Kidney (tissue), 14 donors: ENCODE results near the gene NUSAP1. TPM values are rescaled to one million over a fixed set of nuclear protein-coding genes. Genes with fewer than 3 reads are reported as not detected.
"Not testable (repeated sequence)": the region's sequence is repeated elsewhere in the genome, so short reads cannot be mapped to it uniquely, and the experiment has no call there.

Experiments
- DNase-seq, 5 donors: peaks; one replicate each; pipeline ENCODE4 v3.0.0-alpha.2; 2013 to 2020
- FAIRE-seq: peaks from 2 replicates; lab custom pipeline; 2012; peaks lifted over from hg19 to GRCh38; lab: Jason Lieb, UNC
- H3K27ac ChIP-seq, 2 donors: one replicate each; pipeline ENCODE4 v1.7.0; 2013; ENCODE audit warnings: low read depth in 2 of 2, low read length in 2 of 2, inconsistent platforms in 1 of 2
- H3K27me3 ChIP-seq: one replicate; pipeline ENCODE4 v1.7.1; 2013; ENCODE audit warnings: low read length, inconsistent platforms; ENCODE audit not compliant: control insufficient read depth, insufficient read depth
- H3K36me3 ChIP-seq, 3 donors: one replicate each; pipeline versions ENCODE4 v1.7.0 to v1.7.1; 2013; ENCODE audit warnings: low read length in 3 of 3, control low read depth in 1 of 3, inconsistent platforms in 1 of 3; ENCODE audit not compliant: insufficient read depth in 3 of 3, control insufficient read depth in 2 of 3
- H3K4me1 ChIP-seq, 3 donors: one replicate each; pipeline versions ENCODE4 v1.7.0 to v1.7.1; 2013; ENCODE audit warnings: low read length in 3 of 3, inconsistent platforms in 1 of 3, low read depth in 1 of 3; ENCODE audit not compliant: control insufficient read depth in 2 of 3, insufficient read depth in 2 of 3
- H3K4me3 ChIP-seq, 3 donors: one replicate each; pipeline versions ENCODE4 v1.7.0 to v1.8.1; 2013; ENCODE audit warnings: low read length in 3 of 3, control low read depth in 1 of 3, inconsistent platforms in 1 of 3
- H3K9ac ChIP-seq, 3 donors: one replicate each; pipeline versions ENCODE4 v1.7.0 to v1.7.1; 2013; ENCODE audit warnings: low read length in 3 of 3, control low read depth in 1 of 3, inconsistent platforms in 1 of 3
- H3K9me3 ChIP-seq, 3 donors: one replicate each; pipeline versions ENCODE4 v1.7.0 to v1.7.1; 2013; ENCODE audit warnings: low read length in 3 of 3, control low read depth in 1 of 3, inconsistent platforms in 1 of 3; ENCODE audit not compliant: control insufficient read depth in 2 of 3, insufficient read depth in 1 of 3
- CTCF ChIP-seq: IDR thresholded peaks from 3 replicates; pipeline ENCODE4 v1.5.1; 2012; ENCODE audit warnings: mild to moderate bottlenecking, moderate library complexity, borderline replicate concordance; ENCODE audit not compliant: insufficient read depth; ENCODE audit errors: extremely low read depth
- intact Hi-C: fragments of 100-400 bp; cut with DNase I; formaldehyde crosslinking; loops from one replicate; pipeline ENCODE4 v1.11.1; 2022
- polyA plus RNA-seq: library from polyadenylated mRNA; stranded (reverse); fragments of 350-450 nt; fragmentation: Illumina TruSeq; extraction: RNeasy Lipid Tissue Mini Kit (QIAGEN cat#74804); gene quantifications from one replicate; pipeline ENCODE4 v1.2.3, GENCODE V29; 2014; ENCODE audit warnings: low read depth, low replicate concordance; ENCODE audit not compliant: insufficient read depth
- total RNA-seq: library from RNA; stranded (reverse); fragmentation: NEBNext Ultra II Directional; extraction: Animal tissue kit (Norgen Biotek cat#: 25700); gene quantifications from one replicate; pipeline ENCODE4 v1.2.1, GENCODE V29; 2021
- donor health status: control.
- donor health status: control.
- donor health status: control.
- donor health status: control.
- donor health status: control.
- donor health status: DM: yes; HTN: yes; CAD: no.
- donor health status: Normal renal cell carcinoma (clear cell type).

The NUSAP1 gene
- total and polyA plus RNA-seq, 2 donors from 2014 or later, result 2.3 to 6.7 TPM

GRCh38 chr15:41350057-41350717 lies 17.5 kb downstream of the NUSAP1 start:
- Histone ChIP-seq H3K4me1 (no peaks in the 10 kb centered on the region), H3K27me3 (no peaks in the 10 kb centered on the region), H3K27ac (no peak overlapping the region), H3K4me3 (no peak overlapping the region), H3K9ac (no peak overlapping the region), H3K36me3 (peaks cover 0 to 2% (median 0%) of the 10 kb centered on the region in 3 donors), H3K9me3 (no peaks in the 10 kb centered on the region)
- TF ChIP-seq CTCF, result no peak
- intact Hi-C loops, result no loop called here
- DNase-seq, result no peak
- no peak for FAIRE-seq

DNA sequence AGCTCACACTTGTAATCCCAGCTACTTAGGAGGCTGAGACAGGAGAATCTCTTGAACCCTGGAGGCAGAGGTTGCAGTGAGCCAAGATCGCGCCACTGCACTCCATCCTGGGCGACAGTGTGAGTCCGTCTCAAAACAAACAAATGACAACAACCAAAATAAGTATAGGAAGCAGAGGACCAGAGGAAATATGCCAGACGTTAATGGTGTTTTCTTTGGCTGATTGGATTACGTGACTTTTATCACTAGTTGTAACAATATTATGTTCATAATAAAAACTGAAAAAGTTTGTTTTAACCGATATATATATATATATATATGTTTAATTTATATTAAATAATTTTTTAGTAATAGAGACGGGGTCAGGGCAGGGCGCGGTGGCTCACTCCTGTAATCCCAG lies 21.7 kb downstream of the NUSAP1 start:
- no peak for TF ChIP-seq CTCF
- H3K9ac ChIP-seq, result no peak overlapping the region
- H3K4me1 ChIP-seq, result no peaks in the 10 kb centered on the region
- no peak for FAIRE-seq
- intact Hi-C loops, result no loop called here
- no peak overlapping the region for H3K27ac ChIP-seq
- H3K27me3 ChIP-seq, result no peaks in the 10 kb centered on the region
- H3K9me3 ChIP-seq, result no peaks in the 10 kb centered on the region
- DNase-seq, result no peak
- H3K4me3 ChIP-seq, result no peak overlapping the region
- peaks cover 0 to 2% (median 0%) of the 10 kb centered on the region in 3 donors for H3K36me3 ChIP-seq

DNA sequence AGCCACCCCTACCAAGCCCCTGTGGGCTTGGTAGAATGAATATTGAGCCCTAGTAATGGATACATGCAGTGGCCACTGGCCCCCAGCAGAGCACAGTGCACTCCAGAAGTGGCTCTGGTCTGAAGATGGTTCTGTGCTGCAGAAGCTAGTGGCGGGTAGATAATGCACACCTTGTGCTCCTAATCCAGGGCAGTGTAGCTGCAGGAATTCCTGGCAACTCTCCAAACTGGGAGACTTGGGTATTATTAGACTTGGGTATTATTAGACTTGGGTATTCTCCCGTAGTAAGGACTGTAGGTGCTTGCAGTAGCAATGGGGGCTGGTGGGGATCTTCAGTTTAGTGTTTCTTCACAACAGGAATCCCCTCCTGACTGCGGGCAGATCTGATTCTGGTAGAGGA lies 34.7 kb downstream of the NUSAP1 start:
- Histone ChIP-seq H3K36me3 (peaks cover 0 to under 1% (median 0%) of the 10 kb centered on the region in 3 donors), H3K9me3 (no peaks in the 10 kb centered on the region), H3K4me3 (no peak overlapping the region), H3K27ac (no peak overlapping the region), H3K9ac (no peak overlapping the region), H3K4me1 (no peaks in the 10 kb centered on the region), H3K27me3 (no peaks in the 10 kb centered on the region)
- no peak for DNase-seq
- FAIRE-seq, result no peak
- TF ChIP-seq CTCF, result no peak
- intact Hi-C loops, result no loop called here

DNA sequence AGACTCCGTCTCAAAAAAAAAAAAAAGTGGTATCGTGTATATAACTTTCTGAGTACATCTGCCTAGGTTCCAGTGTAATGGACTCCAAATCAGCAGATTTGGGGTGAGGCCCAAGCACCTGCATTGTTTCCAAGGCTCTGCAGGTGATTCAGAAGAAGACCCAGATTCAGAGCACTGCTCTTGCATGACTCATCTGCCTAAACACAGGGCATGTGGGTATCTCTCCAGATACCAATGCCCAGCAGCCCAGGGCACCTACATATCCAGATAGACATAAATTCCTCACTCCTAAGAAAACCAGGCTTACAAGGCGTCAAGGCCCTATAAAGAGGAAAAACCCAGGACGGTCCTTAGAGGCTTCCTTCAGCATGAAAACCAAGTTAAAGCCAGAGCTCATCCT lies 45.3 kb downstream of the NUSAP1 start:
- intact Hi-C loops, result no loop called here
- no peak for TF ChIP-seq CTCF

GRCh38 chr15:41383974-41384749 lies 51.5 kb downstream of the NUSAP1 start:
- H3K9me3 ChIP-seq, H3K4me3 ChIP-seq, H3K27ac ChIP-seq, H3K27me3 ChIP-seq, DNase-seq, H3K4me1 ChIP-seq, intact Hi-C loops, H3K36me3 ChIP-seq, FAIRE-seq, H3K9ac ChIP-seq: not testable (repeated sequence)

More for the DNA sequence above, 45.3 kb downstream of the NUSAP1 start:
- FAIRE-seq (no peak), DNase-seq (no peak)
- Histone ChIP-seq H3K27ac (no peak overlapping the region), H3K9me3 (no peaks in the 10 kb centered on the region), H3K36me3 (no peaks in the 10 kb centered on the region), H3K4me3 (no peak overlapping the region), H3K9ac (no peak overlapping the region), H3K27me3 (no peaks in the 10 kb centered on the region), H3K4me1 (no peaks in the 10 kb centered on the region)
